Fibroblast of skin of abdomen (primary cell): ENCODE measurements around the gene ERN2.
"Not testable (repeated sequence)": the region's sequence is repeated elsewhere in the genome, so short reads cannot be mapped to it uniquely, and the experiment has no call there.

Source experiments
- DNase-seq: peaks from one replicate; pipeline ENCODE4 v3.0.0-alpha.2; 2013

ERN2 gene

GRCh38 chr16:23722613-23723240 is 9.7 kb upstream of the ERN2 start:
- DNase-seq = not testable (repeated sequence)

- no peak for DNase-seq
These were observed 3.5 kb upstream of the ERN2 start for GRCh38 chr16:23716484-23716883.

- no peak for DNase-seq
These were observed 1.2 kb downstream of the ERN2 start for GRCh38 chr16:23711785-23712184.

DNA sequence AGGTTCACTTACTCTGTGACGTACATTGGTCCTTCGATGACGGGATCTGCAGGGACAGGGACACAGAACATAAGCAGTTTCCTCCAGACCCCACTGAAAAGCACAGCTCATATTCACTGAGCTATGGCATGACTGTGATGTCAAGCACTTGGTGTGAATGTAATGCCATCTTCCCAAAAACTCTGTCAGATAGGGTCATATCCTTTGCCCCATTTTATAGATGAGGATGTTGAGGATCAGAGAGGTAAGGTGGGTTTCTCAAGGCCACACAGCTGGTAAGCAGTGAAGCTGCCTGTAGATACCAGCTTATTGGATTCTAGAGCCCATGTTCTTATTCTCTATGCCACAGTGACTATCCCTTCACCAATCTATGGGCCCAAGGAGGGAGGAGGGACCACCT is 2.5 kb downstream of the ERN2 start:
- no peak for DNase-seq

DNA sequence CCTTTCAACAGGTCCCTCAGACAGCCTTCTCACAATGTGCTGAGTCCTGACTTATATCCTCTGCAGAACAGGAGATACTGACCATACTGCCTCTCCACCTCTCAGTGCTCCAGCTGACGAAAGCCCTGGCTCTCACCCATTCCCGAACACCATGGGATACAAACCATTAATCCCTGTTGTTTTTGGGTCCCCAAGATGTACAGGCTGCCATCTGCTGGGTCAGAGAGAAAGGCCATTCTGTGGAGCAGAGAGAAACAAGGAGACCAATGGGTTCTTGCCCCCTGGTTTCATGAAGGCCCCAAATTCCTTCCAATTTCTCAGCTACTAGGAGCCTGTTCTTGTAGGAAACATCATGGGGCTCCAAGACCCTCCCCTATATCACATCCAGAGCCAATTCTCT is 3.0 kb downstream of the ERN2 start:
- no peak for DNase-seq

- DNase-seq = no peak
These were observed 3.5 kb downstream of the ERN2 start for GRCh38 chr16:23709536-23709935.

DNA sequence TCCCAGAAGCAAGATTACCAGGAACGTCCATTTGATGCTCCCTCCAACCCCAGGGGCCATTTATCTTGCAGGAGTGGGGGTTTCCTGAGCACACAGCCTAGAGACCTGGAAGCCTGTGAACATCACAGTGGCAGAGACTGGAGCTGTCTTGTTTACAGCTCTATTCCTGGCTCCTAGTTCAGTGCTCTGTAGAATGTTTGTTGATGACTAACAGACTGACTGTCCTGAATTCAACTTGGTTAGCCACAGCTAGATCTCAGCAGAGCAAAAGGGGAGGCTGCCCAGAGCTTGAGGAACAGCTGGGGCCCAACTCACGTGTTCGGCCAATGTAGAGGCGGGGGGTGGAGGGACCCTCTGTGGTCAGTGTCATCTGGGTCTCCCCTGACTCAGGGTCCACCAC is 6.6 kb downstream of the ERN2 start:
- DNase-seq = no peak

GRCh38 chr16:23705517-23705902 is 7.5 kb downstream of the ERN2 start:
- no peak for DNase-seq

GRCh38 chr16:23704772-23705516 is 8.1 kb downstream of the ERN2 start:
- no peak for DNase-seq

- no peak for DNase-seq
These were observed 10.1 kb downstream of the ERN2 start for GRCh38 chr16:23702951-23703350.

GRCh38 chr16:23701045-23701444 is 12.0 kb downstream of the ERN2 start:
- no peak for DNase-seq

DNA sequence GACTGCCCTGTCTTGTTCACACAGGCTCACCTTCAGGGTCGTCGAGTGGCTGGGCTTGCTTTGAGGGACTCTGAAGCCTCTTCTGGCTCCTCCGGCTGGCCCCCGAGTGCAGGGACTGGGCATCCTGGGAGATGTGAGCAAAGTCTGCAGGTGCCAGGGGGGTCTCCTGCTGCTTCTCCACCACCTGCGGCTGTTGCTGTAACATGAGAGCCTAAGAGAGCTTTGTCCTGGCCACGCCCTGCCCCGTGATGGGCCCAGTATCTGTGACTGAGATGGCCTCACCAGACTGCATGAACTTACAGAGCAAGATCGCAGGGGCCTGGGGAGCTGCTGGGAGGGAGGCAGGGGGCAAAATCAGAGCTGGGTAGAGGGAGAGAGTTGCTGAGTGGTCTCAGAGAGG is 12.5 kb downstream of the ERN2 start:
- DNase-seq = no peak

GRCh38 chr16:23700093-23700492 is 12.9 kb downstream of the ERN2 start:
- DNase-seq = no peak

DNA sequence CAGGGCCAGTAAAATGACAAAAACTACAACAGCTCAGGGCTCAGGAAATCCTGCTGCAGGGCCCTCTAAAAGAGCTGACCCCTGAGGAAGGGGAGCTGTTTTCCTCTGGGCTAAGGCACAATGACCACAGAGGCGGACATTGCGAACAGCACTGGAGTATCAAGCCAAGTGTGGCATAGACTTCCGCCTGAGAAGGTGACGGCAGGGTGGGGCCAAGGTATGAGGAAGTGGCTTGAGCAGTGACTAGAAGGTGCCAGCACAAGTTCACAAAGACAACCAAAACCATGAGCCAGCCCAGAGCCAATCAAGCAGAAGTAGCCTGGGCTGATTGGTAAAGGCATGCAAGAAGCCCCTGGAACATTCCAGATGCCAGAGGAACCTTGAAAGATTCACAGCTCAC is 13.9 kb downstream of the ERN2 start:
- no peak for DNase-seq

GRCh38 chr16:23695756-23696155 is 17.3 kb downstream of the ERN2 start:
- no peak for DNase-seq

DNA sequence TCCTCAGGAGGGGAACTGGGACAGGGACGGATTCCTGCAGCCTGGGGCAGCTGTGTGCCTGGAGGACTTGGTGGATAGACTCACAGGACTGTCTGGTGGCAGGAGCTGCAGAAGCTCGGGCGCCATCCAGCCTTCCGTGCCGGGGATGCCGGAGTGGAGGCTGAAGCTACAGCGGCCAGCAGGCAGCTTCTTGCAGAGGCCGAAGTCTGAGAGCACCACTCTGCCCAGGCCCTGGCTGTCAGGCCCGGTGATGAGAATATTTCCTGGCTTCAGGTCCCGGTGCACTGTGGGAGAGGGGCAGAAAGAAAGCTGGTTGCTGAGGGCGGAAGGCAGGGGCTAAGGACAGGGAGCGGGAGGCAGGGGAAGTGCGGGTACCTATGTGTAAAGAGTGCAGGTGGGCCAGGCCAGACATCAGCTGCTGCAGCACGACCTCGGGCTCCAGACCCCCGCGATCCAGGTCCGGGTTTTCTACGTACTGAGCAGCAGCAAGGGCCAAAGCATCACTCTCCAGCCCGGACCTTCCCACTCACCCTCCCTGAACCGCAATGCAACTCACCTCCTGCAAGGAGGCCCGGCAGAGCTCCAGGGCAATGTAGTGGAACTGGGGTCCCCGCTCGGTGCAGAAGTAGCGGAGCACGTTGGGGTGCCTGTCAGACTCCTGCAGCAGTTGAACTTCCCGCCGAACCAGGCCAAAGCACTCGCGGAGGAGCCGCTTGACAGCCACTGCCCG is 18.2 kb downstream of the ERN2 start:
- peak; percentile 23 for DNase-seq

GRCh38 chr16:23694265-23694643 is 18.8 kb downstream of the ERN2 start:
- DNase-seq = no peak

- DNase-seq = no peak
These were observed 20.7 kb downstream of the ERN2 start for GRCh38 chr16:23692190-23692837.

DNA sequence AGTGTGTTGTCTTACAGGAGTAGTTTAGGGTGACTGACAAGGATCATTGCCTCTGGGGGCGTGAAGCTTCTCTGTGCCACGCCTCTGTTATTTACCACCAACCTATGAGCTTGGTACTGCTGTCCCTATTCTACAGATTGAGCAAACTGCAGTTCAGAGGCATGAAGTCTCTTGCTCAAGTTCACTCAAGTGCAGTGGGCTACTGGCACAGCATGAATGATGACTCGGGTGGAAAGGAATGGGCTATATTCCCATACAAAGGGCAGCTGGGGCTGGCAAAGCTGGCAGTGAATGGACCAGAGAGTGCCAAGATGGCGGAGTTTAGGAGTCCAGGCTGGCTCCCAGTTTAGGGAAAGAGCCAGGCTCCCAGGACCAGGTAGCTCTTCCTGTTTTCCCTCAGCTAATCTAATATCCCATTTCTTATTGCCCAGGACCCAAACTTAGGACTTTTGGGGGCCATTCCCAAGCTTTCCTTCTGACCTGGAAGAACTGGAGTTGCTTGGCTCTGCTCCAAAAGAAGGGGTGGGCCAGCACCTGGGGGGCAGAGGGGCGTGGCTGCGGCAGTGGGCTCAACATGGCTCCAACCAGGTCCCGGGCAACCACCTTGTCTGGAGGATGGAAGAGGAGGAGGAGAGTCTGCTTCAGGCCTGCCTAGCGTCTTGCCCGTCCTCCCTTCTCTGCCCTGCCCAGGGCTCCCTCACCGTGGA is 21.4 kb downstream of the ERN2 start:
- no peak for DNase-seq

DNA sequence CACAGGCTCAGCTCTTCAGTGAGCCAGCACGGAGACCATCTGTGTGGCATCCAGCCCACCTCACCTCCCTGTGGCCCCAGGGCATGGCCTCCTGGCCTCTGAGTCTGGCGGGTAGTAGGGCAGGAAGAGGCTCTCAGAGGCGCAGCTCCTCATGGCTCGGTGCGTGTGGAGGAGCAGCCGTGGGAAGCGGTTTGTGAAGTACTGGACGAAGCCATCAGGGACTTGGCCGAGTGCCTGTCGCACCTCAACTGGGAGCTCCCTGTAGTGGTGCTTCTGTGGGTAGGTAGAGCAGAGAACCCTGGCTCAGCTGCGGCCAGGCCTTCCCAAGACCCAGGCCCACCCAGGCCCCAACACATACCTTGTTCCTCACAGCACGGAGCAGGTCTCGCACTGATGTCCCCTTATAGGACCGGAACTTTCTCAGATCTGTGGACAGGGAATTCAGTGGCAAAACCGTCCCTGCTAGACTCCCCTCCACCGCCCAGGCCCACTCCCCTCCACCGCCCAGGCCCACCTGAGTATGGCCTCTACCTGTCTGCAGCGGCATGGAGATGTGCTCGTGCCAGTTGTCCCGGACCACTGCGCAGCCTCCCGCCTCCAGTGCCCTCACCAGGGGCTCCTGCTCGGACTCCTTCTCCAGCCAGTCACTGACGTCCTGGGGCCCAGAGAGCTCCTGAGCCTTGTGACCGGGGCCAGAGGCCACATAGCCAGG is 22.1 kb downstream of the ERN2 start:
- no peak for DNase-seq

- no peak for DNase-seq
These were observed 23.4 kb downstream of the ERN2 start for GRCh38 chr16:23689442-23690187.
